ENCODE data around the gene PALLD. TPM values are rescaled to one million over a fixed set of nuclear protein-coding genes. Genes with fewer than 3 reads are reported as not detected.

Gene PALLD
- total and polyA plus RNA-seq, 2 donors (not counting 3 experiments of a cell fraction or from before 2014, with no cell fraction given): 13.4 to 48.2 TPM

- dilution Hi-C loops (cut with MboI; ENCODE audit: extremely low pct_ligation_motif_present, low sequenced_read_pairs) (loop anchor here (10.0 to 25.0 kb wide), 3 partner anchors 333 to 564 kb away; no protein-coding TSS in a partner anchor), intact Hi-C loops (cut with micrococcal nuclease) (no loop called here)
- H3K79me2 ChIP-seq (ENCODE audit: control insufficient read depth, insufficient read depth, low read length): no peaks in the 10 kb centered on the region
- H3K4me1 ChIP-seq (ENCODE audit: control insufficient read depth, extremely low read depth, insufficient read depth, low read length): no peaks in the 10 kb centered on the region
- H2AFZ ChIP-seq (ENCODE audit: low read depth, low read length): no peak overlapping the region
- peaks cover 2% of the 10 kb centered on the region for H4K20me1 ChIP-seq (replicated peaks; ENCODE audit: control insufficient read depth, extremely low read depth, insufficient read depth, low read length)
- TF ChIP-seq CTCF (IDR thresholded peaks at IDR 0.05; ENCODE audit: extremely low read depth in 1 of 2, insufficient read depth in 1 of 2, low read depth in 1 of 2, low read length in 2 of 2): no peak
- TF ChIP-seq MYC (IDR thresholded peaks at IDR 0.05; ENCODE audit: low read depth, low read length): no peak
- TF ChIP-seq POLR2A (IDR thresholded peaks at IDR 0.05; ENCODE audit: low read depth, low read length): no peak
- no peak for TF ChIP-seq FOS (IDR thresholded peaks at IDR 0.05; ENCODE audit: borderline replicate concordance, insufficient read depth, low read length)
- no peak for TF ChIP-seq JUN (IDR thresholded peaks at IDR 0.05; ENCODE audit: borderline replicate concordance, insufficient read depth, insufficient read length, low read depth)
- TF ChIP-seq GATA2 (IDR thresholded peaks at IDR 0.05; ENCODE audit: insufficient read depth, insufficient read length, low read depth, low read length): no peak
- no peak for TF ChIP-seq EZH2 (IDR thresholded peaks at IDR 0.05; ENCODE audit: borderline replicate concordance, low read depth, low read length, severe bottlenecking)
- H3K27me3 ChIP-seq (ENCODE audit: control insufficient read depth in 2 of 2, insufficient read depth in 2 of 2, low read length in 2 of 2): no peaks in the 10 kb centered on the region
- DNase-seq (ENCODE audit: low read depth, low spot score) (no peak), FAIRE-seq (no peak)
- no peak overlapping the region for H3K9ac ChIP-seq (replicated peaks; ENCODE audit: extremely low read depth, insufficient read depth, low read length)
- no peaks in the 10 kb centered on the region for H3K9me3 ChIP-seq (replicated peaks; ENCODE audit: control insufficient read depth, insufficient read depth, low read length)
- POLR2A ChIA-PET: interaction anchor here (0.7 to 1.0 kb wide), 2 partner anchors 34 to 89 kb away, joined by 6 to 9 read pairs; no protein-coding TSS in a partner anchor
- H3K4me3 ChIP-seq (replicated peaks in 1 of 3; ENCODE audit: insufficient read depth in 1 of 3, low read depth in 1 of 3, low read length in 3 of 3): no peak overlapping the region
- no peak overlapping the region for H3K27ac ChIP-seq (ENCODE audit: insufficient read depth, low read depth, low read length)
- CTCF ChIA-PET: interaction anchor here (1.0 to 5.4 kb wide), 15 partner anchors 9 to 737 kb away, joined by 3 to 96 read pairs (median 15); partner anchors contain the start of gene CBR4
- H3K9me1 ChIP-seq (replicated peaks; ENCODE audit: control insufficient read depth, extremely low read depth, insufficient read depth, low read length): no peaks in the 10 kb centered on the region
- BruUV-seq (replicated peaks): no TSS peak
- peaks cover 10 to 13% of the 10 kb centered on the region in 2 experiments for H3K36me3 ChIP-seq (ENCODE audit: control insufficient read depth in 2 of 2, extremely low read depth in 1 of 2, insufficient read depth in 2 of 2, low read length in 2 of 2)
- no peak overlapping the region for H3K4me2 ChIP-seq (ENCODE audit: insufficient read depth, low read length)
These were observed 423.7 kb downstream of the PALLD start for GRCh38 chr4:168920441-168921065.

Data from endothelial cell of umbilical vein (primary cell).